ENCODE measurements around the gene ERBB2. TPM values are rescaled to one million over a fixed set of nuclear protein-coding genes. Genes with fewer than 3 reads are reported as not detected.

ERBB2 gene
- total and polyA plus RNA-seq, 9 of the 15 experiments (the other 6 are each of a cell fraction or from before 2014, with no cell fraction given): 0.74 to 5.6 (median 3.3) TPM

- no peak overlapping the region for H3K27ac ChIP-seq (ENCODE audit: extremely low read depth, low read depth, low read length)
- no peaks in the 10 kb centered on the region for H3K36me3 ChIP-seq (ENCODE audit: control insufficient read depth, insufficient read depth, low read length)
- ATAC-seq (no peak), FAIRE-seq (no peak), DNase-seq (ENCODE audit: extremely low read depth in 1 of 4, low spot score in 3 of 4) (no peak)
- TF ChIP-seq ZNF24 (IDR thresholded peaks at IDR 0.05): peak; percentile 95
- TF ChIP-seq ARHGAP35 (IDR thresholded peaks at IDR 0.05; ENCODE audit: partially characterized antibody): no peak
- H3K4me3 ChIP-seq: no peak overlapping the region
- intact Hi-C loops (cut with micrococcal nuclease): no loop called here
- no peaks in the 10 kb centered on the region; a peak in 1 of 5 replicates for H3K27me3 ChIP-seq (ENCODE audit: control insufficient read depth in 2 of 2, insufficient read depth in 2 of 2, low read length in 2 of 2)
- no peaks in the 10 kb centered on the region for H3K9me3 ChIP-seq (replicated peaks; ENCODE audit: control insufficient read depth, insufficient read depth, low read depth, low read length)
- no peaks in the 10 kb centered on the region; the same call in 1 of the 2 replicates for H4K20me1 ChIP-seq (replicated peaks; ENCODE audit: control insufficient read depth, insufficient read depth, low read length)
- no peak overlapping the region for H2AFZ ChIP-seq (ENCODE audit: low read depth, low read length)
- no peaks in the 10 kb centered on the region for H3K79me2 ChIP-seq (ENCODE audit: control insufficient read depth, insufficient read depth, low read length)
- in situ Hi-C loops (cut with MboI): no loop called here
- H3K4me2 ChIP-seq (ENCODE audit: insufficient read depth, low read length): no peak overlapping the region
- POLR2A ChIA-PET: interaction anchor here (0.6 to 2.0 kb wide), 3 partner anchors 15 to 141 kb away, joined by 3 to 10 read pairs (median 3); partner anchors contain the start of gene PGAP3
- H3K9ac ChIP-seq (ENCODE audit: insufficient read depth in 1 of 2, low read depth in 2 of 2, low read length in 2 of 2): no peak overlapping the region; a peak in 1 of 4 replicates
- 38% methylated on average over 5 of the region's 5 CpGs for WGBS (ENCODE audit: insufficient coverage, low coverage, missing lambda C conversion rate)
- no TSS peak for BruUV-seq (replicated peaks)
- CTCF ChIA-PET (ENCODE audit: low intra/inter-chr PET ratio): no interaction called here
- H3K9me1 ChIP-seq (ENCODE audit: control insufficient read depth, insufficient read depth, low read length): no peaks in the 10 kb centered on the region
- H3K4me1 ChIP-seq (replicated peaks in 1 of 2; ENCODE audit: control insufficient read depth in 2 of 2, insufficient read depth in 2 of 2, low read length in 2 of 2): peaks cover 0 to 26% of the 10 kb centered on the region in 2 experiments; a peak in 3 of 5 replicates
These were observed 4.0 kb downstream of the ERBB2 start for GRCh38 chr17:39703913-39704312.

DNA sequence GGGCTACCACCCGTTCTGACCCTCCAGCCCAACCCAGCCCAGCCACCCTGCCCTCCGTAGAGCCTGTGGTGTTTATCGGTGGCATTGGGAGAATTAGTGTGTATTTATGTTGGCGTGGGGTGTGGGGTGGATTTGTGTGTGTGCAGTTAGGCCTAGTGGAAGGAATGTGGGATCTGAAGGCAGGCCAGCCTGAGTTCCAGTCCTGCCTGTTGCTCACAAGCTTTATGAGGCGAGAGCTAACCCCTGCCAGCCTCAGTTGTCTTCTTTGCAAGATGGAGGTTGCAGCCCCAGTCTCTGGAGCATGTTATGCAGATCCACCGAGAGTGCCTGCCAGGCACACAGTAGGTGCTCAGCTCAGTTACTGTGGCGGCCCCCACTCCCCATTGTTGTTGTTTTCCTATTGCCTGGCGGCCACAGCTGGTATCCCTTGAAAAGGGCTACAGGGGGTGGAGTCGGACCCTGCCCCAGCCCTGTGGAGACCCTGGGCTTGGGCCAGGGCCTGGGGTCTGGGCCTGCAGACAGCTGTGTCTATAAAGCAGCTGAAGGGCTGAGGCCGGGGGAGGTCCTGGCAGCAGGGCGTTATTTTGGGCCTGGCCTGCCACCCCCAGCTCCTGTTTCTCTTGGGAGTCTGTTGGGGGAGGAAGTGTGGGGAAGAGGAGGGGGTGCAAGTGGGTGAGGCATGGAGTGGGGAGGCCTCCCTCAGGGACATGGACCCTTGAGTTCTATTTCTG is 5.1 kb downstream of the ERBB2 start:
- no peak for FAIRE-seq
- CTCF ChIA-PET (ENCODE audit: low intra/inter-chr PET ratio): no interaction called here
- no peak overlapping the region for H3K27ac ChIP-seq (ENCODE audit: extremely low read depth, low read depth, low read length)
- TF ChIP-seq BCOR (IDR thresholded peaks at IDR 0.05) (no peak), ZNF445 (CRISPR knock-in tag; IDR thresholded peaks at IDR 0.05; ENCODE audit: low read depth) (no peak), HINFP (tag; conservative IDR thresholded peaks at IDR 0.05; ENCODE audit: low read depth) (no peak), MCM5 (IDR thresholded peaks at IDR 0.05; ENCODE audit: low read depth) (no peak), ZKSCAN1 (IDR thresholded peaks at IDR 0.05; ENCODE audit: low read depth, low read length) (peak; percentile 85), HDGF (IDR thresholded peaks at IDR 0.05) (no peak), SP1 (CRISPR knock-in tag; IDR thresholded peaks at IDR 0.05) (no peak), TEAD1 (CRISPR knock-in tag; IDR thresholded peaks at IDR 0.05) (peak in 1 of 2 experiments; percentile 66; a peak in 1 of 4 replicates), RBM17 (IDR thresholded peaks at IDR 0.05; ENCODE audit: borderline replicate concordance, low read depth, low read length) (no peak), GATAD2B (IDR thresholded peaks at IDR 0.05; ENCODE audit: borderline replicate concordance) (no peak), ARID1B (IDR thresholded peaks at IDR 0.05) (no peak), RBM14 (IDR thresholded peaks at IDR 0.05; ENCODE audit: borderline replicate concordance, insufficient read depth, low read depth, low read length) (no peak), PCBP1 (IDR thresholded peaks at IDR 0.05; ENCODE audit: low read depth, low read length, poor library complexity, severe bottlenecking) (no peak)

More for the DNA sequence above, 5.1 kb downstream of the ERBB2 start:
- POLR2A ChIA-PET: interaction anchor here (1.5 to 1.6 kb wide), 2 partner anchors 10 to 17 kb away, joined by 4 read pairs; partner anchors contain the start of gene PGAP3
- Histone ChIP-seq H3K9ac (ENCODE audit: insufficient read depth in 1 of 2, low read depth in 2 of 2, low read length in 2 of 2) (peak overlapping the region in 1 of 2 experiments; percentile 59; a peak in 2 of 4 replicates), H2AFZ (ENCODE audit: low read depth, low read length) (no peak overlapping the region), H3K27me3 (ENCODE audit: control insufficient read depth in 2 of 2, insufficient read depth in 2 of 2, low read length in 2 of 2) (peaks cover 0 to under 1% of the 10 kb centered on the region in 2 experiments; a peak in 1 of 5 replicates), H3K9me3 (replicated peaks; ENCODE audit: control insufficient read depth, insufficient read depth, low read depth, low read length) (no peaks in the 10 kb centered on the region), H3K79me2 (ENCODE audit: control insufficient read depth, insufficient read depth, low read length) (no peaks in the 10 kb centered on the region), H4K20me1 (replicated peaks; ENCODE audit: control insufficient read depth, insufficient read depth, low read length) (no peaks in the 10 kb centered on the region; the same call in 1 of the 2 replicates), H3K4me3 (no peak overlapping the region), H3K9me1 (ENCODE audit: control insufficient read depth, insufficient read depth, low read length) (no peaks in the 10 kb centered on the region), H3K4me1 (replicated peaks in 1 of 2; ENCODE audit: control insufficient read depth in 2 of 2, insufficient read depth in 2 of 2, low read length in 2 of 2) (peaks cover 0 to 30% of the 10 kb centered on the region in 2 experiments; a peak in 3 of 5 replicates), H3K36me3 (ENCODE audit: control insufficient read depth, insufficient read depth, low read length) (no peaks in the 10 kb centered on the region), H3K4me2 (ENCODE audit: insufficient read depth, low read length) (no peak overlapping the region)
- intact Hi-C loops (cut with micrococcal nuclease): no loop called here
- 42% methylated on average over 10 of the region's 11 CpGs for WGBS (ENCODE audit: insufficient coverage, low coverage, missing lambda C conversion rate)
- no peak for DNase-seq (ENCODE audit: extremely low read depth in 1 of 4, low spot score in 3 of 4)
- in situ Hi-C loops (cut with MboI): no loop called here
- no TSS peak for BruUV-seq (replicated peaks)
- no peak for ATAC-seq
